NK-92 treated with Interleukin-12 subunit alpha and Interleukin-12 subunit beta, amount 100 ng/mL, for 24 hours (cell line): ENCODE results near the gene EXOC4.
"Not testable (repeated sequence)": the region's sequence is repeated elsewhere in the genome, so short reads cannot be mapped to it uniquely, and the experiment has no call there.

Source experiments
- DNase-seq: peaks from one replicate; lab custom pipeline; 2025; lab: John Stamatoyannopoulos, UW

Gene EXOC4

DNA sequence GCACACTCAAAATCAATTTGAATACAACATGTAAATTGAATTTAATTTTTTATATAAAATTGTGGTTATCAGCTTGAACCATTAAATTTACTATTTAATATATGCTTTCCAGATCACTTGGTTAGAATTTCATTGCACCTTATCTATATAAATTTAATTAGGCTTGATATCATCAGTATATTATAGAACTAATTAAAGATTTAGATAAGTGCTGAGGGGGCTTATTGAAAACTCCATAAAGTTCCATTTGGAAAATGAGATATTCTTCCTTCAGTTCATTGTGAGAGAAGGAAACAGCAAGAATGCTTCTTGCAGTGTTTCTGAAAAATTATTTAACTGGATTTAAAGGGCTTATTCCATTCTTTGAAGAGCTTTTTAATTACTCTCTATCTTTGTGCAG lies 788.6 kb downstream of the EXOC4 start:
- DNase-seq: no peak

DNA sequence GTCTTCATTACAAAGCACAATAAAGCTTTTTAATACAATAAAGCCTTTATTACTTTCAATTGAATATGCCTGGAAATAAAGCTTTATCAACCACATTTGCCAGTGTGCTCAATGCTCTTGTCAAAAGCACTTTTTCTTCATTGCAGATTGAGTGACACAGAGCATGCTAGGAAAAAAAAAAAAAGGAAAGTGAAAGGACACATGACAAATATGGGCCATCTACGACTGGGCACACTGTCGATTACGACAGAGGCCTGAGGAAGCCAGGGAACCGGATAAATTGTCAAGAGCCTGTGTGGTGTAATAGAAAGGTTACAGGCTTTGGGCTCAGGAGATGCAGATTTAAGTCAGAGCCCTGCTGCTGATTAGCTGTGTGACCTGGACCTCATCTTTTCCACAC lies 789.4 kb downstream of the EXOC4 start:
- DNase-seq: no peak

DNA sequence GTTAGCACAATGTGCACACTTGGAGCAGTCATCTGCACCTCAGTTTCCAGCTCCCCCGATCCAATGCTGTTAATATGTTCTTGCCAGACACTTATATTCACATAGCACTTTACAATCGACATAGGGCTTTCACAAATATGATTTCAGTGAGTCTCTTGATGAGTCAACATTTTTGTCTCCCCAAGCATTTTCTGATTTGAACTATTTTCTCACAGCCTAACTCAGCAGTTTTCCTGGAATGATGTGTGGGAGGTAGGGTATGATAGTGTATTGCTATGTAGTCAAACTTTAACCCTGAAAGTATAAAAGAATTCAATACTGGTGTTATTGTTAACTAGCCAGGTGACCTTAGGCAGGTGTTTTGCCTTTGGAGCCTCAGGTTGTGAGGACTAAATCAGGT lies 791.8 kb downstream of the EXOC4 start:
- DNase-seq: no peak

DNA sequence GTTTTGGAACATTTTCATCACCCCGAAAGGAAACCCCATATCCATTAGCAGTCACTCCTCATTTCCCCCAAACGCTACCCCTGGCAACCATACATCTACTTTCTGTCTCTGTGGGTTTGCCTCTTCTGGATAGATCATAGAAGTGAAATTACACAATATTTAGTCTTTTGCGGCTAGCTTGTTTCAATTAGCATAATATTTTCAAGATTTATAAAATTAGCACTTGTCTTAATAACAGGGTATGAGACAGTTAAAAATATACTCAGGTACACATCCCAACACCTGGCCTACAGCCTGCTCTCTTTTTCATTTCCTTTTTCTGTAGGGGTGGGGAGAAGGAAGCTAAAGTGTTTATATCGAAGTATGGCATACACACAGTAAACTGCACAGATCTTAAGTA lies 792.8 kb downstream of the EXOC4 start:
- DNase-seq: no peak

DNA sequence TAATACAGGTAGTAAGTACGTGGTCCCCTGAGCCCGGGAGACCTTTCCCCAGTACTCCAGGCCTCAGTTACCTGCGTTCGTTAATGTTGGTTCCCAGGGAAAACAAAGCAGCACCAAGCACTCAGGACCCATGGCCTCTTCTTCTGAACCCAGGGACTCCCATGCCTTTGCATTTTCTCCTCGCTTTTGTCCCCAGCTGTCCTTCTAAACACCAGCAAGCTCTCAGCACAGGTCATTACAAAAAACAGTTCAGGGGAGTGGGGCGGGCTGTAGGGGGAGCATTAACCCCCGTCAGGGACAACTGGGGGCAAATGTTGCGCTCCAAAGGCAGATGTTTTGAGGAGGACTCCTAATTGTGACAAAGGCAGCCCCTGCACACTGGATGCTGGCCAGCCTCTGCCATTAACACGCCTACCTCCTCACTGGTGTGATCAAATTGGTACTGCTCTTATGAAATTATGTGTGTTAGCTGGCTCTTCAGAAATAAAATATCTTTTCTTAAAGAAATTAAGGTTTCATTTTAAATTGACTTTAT lies 793.8 kb downstream of the EXOC4 start:
- DNase-seq: no peak

DNA sequence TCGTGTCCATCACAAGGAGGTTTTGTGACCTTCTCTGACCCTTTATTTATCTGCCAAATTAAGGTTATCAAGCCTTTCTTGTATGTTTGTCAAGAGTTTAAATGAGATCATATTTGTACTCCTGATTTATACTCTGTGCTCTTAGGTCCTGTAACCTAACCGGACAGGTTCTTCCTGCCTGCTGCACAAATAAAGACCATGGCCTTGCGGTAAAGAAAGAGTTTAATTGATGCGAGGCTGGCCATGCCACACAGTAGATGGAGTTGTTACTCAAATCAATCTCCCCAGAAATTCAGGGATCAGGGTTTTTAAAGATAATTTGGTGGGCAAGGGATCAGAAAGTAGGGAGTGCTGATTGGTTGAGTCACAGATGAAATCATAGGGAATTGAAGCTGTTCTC lies 794.8 kb downstream of the EXOC4 start:
- DNase-seq: no peak

DNA sequence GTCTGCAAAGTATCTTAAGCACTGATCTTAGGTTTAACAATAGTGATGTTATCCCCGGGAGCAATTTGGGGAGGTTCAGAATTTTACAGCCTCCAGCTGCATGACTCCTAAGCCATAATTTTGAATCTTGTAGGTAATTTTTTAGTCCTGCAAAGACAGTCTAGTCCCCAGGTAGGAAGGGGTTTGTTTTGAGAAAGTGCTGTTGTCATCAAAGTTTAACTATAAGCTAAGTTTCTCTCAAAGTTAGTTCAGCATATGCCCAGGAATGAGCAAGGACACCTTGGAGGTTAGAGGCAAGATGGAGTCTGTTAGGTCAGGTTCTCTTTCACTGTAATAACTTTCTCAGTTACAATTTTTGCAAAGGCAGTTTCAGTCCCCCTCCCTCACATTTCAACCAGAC lies 795.3 kb downstream of the EXOC4 start:
- no peak for DNase-seq

DNA sequence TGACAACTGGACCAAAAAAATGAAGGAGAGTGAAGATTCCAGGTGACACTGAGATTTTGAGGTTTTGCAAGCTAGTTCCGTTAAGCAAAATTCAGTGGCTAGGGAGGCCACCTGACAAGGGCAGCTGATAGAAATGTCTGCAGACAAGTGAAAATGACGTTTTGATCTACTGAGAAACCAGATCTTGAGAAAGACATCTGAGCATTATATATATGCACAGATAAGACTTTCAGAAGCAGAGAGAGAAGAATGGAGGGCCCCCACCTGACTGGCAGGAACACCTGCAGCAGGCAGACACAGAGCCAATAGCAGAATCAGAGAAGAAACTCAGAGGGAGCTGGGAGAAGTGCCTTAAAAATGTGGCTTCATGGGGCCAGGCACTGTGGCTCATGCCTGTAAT lies 798.1 kb downstream of the EXOC4 start:
- DNase-seq: no peak

DNA sequence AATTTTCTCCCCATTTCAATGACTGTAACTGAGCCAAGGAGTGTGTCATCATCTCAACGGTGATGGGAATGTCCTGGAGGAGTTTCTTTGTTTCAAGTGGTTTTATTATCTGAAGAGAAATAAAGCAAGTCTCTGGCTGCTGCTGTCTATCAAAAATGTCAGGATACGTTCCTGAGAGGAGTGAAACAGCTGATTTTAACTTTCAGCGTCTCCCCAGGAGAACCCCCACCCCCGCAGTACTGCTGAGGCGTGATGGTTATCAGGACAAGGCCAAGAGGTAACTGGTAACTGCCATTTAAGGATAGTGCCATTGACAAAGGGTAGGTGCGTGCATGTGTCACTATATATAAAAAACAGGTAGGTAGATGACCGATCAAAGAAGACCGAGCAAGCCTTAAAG lies 803.9 kb downstream of the EXOC4 start:
- DNase-seq: no peak

DNA sequence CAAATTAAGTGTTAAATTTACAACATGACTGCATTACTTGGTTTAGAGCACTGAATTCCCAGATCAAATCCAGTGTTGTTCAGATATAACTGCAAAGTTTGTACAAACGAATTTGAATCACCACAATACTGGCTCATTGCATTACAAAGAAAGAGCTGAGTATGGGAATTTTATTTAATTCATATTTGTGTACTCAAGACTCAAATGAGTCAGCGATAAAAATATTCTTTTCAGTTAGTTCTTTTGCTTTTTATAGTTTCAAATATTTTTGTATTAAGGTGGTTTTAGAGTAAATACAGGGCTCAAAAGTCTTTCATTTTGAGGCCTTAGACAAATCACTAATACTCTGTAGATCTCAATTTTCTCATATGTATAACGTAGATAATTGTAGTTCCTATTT lies 805.6 kb downstream of the EXOC4 start:
- DNase-seq: no peak

DNA sequence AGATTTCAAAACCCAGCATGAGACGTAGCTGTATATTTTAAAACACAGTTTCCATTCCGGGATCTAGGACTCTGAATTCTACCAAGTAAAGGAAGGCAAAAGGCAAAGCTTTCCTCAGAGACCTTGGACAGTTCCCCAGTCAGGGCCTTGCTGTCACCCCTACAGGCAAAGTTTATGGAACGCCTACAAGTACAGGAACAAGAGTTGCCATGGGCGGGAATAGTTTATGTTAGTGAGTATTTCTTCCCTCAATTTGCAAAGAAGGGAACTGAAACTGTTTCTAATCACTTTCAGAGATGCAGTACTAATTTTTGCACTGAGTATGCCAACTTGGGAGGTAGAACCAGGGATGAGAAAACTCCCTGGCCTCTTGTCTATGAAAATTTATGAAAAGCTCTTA lies 806.1 kb downstream of the EXOC4 start:
- DNase-seq: no peak

DNA sequence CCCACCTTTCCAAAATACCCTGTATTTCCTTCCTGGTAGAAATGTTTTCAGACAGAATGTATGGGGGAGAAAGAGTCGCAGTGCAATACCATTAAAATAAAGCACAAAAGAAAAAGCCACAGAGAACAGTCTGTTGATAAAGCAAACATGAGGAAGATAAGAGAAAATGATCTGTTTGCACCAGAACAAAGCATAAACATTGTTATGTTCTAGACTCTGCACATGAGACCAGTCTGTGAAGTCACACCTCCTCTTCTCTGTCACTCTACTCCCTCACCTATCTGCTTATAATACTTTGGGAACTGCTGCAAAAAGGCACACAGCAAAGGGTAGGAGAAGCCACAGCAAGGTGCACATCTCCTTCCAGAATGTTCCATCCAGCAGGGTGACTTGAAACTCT lies 807.0 kb downstream of the EXOC4 start:
- no peak for DNase-seq

DNA sequence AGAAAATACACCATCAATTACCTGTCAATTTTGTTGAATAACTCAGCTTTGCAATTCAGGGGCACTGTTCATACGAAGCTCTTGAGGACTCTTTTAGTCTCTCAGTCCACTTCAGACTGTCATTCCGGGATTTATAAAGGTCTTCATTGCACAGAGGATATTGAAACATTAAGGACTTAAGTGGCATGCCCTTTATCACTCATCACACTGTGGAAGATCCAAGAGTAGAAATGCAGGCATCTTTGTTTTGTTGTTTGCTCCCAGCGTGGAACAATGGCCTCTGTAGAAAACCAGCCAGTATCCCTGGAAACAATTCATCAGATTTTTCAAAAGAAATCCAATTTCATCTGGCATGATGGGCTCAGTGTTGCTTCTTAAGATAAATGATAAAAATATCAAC lies 808.0 kb downstream of the EXOC4 start:
- DNase-seq: no peak

DNA sequence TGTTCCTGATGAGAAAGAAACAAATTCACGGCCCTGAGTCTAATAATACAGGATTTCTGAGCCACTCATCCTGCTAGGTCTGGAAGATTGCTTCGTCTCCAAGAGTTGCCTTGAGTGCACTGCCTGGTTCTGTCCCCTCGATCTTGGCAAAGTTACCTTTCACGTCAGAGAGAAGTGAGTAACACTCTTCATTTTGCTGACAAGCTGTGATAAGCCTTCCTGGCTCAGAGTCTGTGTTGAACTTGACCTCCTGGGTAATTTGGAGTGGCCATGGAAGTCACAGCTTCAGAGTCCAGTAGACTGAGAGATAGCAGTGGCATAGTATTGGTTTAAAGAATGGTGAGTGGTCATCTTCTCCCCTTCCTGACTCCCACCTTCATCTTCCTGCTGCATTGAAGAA lies 809.6 kb downstream of the EXOC4 start:
- DNase-seq: no peak

DNA sequence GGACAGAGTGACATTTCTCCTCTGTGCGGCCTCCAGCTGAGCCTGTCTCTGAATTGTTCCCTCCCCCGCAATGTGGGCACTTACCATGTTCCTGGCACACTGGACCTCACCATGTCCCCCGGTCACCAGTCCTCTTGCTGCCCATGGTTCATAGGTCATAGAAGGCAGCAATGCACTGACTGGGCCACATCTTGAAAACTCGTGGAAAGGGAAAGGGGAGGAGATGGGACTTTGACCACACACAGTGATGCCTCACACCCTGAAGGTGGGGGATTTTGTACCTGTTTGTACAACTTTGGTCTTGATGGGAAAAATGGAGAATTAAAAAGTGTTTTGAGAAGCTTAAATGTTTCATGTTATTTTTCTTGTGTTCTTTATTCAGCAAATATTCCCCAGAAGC lies 812.5 kb downstream of the EXOC4 start:
- no peak for DNase-seq

DNA sequence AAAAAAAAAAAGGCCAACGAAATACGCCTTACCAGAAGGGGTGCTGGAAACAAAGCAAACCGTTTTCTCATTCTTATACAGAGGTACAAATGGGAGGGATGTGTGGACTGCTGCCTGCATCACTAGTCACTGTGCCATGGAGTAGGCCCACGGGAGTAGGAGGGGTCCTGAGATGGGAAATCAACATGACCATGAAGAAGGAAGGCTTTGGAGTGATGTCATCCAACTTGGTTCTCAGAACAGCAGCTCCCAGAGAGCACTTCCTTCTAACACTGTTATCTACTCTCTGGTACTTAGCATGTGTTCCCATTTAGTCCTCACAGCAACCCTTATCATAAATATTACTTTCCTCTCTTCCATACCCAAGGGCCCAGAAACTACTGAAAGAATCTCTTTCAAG lies 814.3 kb downstream of the EXOC4 start:
- DNase-seq: no peak

DNA sequence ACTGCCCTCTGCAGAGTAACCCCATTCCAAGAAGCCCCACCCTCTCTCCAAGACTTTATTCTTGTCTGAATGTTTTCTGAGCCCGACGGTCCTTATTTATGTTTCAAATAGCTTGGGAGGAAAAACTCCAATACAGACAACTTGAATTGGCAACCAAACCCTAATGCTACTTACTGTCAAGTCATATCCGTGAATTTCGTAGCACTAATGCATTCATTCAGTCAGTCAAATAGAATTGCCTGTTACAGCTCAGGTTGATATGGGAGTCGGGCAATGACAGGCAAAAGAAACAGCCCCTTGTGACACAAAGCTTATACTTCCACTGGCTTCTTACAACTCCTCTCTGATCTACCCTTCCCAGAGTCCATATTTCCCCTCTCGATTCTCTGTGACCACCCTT lies 815.8 kb downstream of the EXOC4 start:
- DNase-seq: no peak

DNA sequence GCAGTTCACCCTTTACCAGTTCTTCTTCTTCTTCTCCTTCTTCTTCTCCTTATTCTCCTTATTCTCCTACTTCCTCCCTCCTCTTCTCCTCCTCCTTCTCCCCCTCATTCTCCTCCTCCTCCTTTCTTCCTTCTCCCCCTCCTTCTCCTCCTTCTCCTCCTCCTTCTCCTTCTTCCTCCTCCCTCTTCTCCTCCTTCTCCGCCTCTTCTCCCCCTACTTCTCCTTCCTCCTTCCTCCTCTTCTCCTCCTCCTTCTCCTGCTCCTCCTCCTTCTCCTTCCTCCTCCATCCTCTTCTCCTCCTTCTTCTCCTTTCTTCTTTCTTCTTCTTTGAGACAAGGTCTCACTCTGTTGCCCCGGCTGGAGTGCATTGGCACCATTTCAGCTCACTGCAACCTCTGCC lies 816.3 kb downstream of the EXOC4 start:
- no peak for DNase-seq

DNA sequence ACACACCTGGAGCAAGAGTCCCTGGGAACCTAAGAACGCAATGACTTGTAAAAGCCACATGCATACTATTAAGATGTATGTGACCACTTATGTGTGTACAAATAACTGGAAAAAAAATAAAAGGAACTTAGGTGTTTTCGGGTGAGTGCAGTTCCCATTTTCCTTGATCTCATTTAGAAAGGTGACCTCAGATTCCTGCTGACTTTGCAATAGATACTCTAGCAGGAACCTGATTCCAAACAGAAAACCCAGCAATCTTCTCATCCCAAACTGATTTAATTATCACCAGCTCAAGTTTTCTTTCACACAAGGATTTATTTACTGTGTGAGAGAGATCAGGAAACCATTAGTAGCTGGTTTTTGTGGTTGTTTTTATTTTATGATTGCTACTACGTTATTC lies 817.8 kb downstream of the EXOC4 start:
- no peak for DNase-seq

DNA sequence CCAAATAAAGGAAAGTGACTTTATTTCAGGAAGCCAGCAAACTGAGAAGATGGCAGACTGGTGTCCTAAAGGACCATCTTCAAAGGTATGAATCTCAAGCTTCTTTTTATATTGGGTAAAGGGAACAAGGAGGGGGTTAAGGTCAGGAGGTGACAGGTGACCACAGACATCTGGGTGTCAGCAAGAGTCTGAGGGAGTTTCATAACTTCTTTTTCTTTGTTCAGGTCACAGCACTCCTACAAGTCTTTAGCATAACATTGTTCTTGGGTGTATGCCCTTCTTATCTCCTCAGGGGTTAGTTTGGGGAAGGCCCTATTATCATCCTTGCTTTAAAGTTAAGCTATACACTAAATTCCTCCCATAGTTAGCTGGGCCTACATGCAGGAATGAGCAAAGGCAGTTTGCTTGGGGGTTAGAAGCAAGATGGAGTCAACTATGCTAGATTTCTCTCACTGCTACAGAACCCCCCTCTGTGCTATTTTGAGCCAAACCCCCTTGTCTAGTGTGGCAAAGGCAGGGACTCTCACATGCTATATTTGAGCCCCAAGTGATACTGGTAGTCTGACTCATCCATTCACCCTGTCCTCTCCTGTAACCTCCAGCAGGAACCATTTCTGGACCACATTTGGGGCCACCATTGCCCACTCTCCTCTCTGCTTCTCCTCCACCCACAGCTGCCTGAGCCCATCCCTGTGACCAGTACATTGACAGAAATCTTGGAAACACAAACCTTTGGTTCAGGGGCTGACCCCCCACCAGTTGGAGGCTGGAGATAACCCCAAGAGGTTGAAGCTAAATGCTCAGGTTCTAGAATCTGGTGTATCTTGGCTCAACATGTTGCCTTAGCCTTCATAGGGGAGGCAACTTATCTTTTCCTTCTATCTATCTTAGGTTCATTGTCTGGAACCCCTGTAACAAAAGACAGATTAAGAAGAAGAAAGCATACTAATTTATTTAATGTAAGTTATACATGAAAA lies 818.8 kb downstream of the EXOC4 start:
- DNase-seq: no peak

DNA sequence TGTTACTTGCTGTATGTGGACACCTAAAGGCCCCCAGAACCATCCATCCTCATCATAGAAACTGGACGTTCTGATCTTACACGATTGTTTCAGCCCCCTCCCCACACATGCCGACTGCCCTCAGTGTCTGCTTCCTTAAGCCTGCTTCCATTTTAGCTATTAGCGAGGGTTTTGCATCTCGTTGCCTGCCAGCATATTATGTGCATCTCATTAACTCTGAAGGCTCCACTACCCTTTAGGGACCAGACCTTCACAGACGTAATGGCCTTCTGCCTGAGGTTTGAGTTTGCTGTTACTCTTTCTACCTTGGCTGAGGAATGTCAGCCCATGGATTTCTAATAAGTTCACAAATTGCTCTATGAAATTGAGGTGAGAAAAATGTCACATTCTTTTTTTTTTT lies 820.4 kb downstream of the EXOC4 start:
- no peak for DNase-seq

DNA sequence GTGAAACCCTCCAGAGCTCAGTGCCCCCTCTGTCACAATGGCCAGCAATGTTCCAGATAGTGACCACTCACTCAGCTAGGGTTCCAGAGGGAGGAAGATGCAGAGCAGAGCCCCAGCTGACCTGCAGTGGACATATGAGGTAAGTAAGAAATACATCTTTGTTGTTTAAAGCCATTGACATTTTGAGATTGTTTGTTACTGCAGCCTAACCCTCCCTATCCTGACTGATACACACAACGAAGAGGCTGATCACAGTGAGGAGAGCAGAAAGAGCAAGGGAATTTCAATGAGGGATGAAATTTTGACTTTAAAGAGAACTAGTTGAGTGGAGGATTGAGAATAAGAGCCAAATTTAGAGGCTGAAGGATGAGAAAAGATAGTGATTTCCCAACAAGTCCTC lies 822.9 kb downstream of the EXOC4 start:
- DNase-seq: no peak

DNA sequence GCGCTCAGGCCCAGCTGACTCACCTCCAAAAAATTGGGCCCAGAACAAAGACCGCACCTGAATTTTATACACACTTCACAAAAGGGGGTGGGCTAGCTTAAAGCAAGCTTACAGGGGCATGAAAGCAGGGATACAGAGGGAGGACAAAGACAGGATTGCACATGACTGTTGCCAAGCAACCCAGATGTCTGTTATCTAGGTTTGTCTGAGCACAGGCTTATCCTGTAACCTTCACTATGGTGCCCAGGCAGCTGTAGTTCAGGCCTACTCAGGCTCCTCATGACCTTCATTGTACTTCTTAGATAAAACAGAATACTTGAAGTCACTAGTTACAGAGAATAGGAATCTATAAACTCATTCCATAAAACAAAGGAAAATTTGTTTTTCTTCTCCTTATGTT lies 824.7 kb downstream of the EXOC4 start:
- DNase-seq: not testable (repeated sequence)

DNA sequence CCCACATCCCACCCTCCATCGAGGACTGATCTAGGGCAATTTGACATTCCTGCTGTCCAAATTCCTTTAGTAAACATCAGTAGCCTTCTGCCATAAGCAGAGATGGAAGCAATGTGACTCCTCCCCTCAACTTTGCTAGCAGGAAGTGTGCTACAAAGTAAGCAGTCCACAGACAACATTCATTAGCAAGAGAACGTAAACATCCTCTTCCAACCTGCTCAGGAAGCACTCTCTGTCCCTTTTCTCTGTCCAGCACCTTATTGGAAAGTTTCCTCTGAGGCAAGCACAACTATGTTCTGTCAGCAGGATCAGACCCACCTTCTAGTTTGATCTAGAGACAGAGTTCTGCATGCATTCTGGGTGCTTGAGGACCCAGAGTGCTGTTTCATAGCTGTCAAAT lies 826.1 kb downstream of the EXOC4 start:
- DNase-seq: no peak
